OCI-LY3 (cell line): Measurements from ENCODE around the gene POM121L2.

ENCODE experiments used
- H2AFZ ChIP-seq: fragments of 200-600, 300-600 bp; shearing (Covaris generic); 2 replicates; pipeline ENCODE4 v1.6.0; 2014; ENCODE audit warnings: antibody characterized with exemption, low read depth, low read length
- H3K27ac ChIP-seq: fragments of 200-600, 300-600 bp; sonication (generic); 2 replicates; pipeline ENCODE4 v1.5.1; 2014; ENCODE audit warnings: mild to moderate bottlenecking, low read length, moderate library complexity, mixed read lengths
- H3K27me3 ChIP-seq: fragments of 200-600, 300-600 bp; sonication (generic); 2 replicates; pipeline ENCODE4 v1.6.1; 2014; ENCODE audit warnings: low read depth, low read length, mixed read lengths
- H3K36me3 ChIP-seq: fragments of 200-600, 300-600 bp; sonication (generic); replicated peaks from 2 replicates; pipeline ENCODE3; 2014; ENCODE audit warnings: low read depth, low read length, mixed read lengths
- H3K4me1 ChIP-seq: fragments of 300-600, 200-600 bp; sonication (generic); 2 replicates; pipeline ENCODE4 v1.6.1; 2014; ENCODE audit warnings: low read length, mixed read lengths
- H3K4me2 ChIP-seq: fragments of 200-600, 300-600 bp; sonication (generic); 2 replicates; pipeline ENCODE4 v1.6.1; 2014; ENCODE audit warnings: low read length, mixed read lengths
- H3K4me3 ChIP-seq: fragments of 300-600, 200-600 bp; sonication (generic); 2 replicates; pipeline ENCODE4 v1.5.1; 2014; ENCODE audit warnings: antibody characterized with exemption, mild to moderate bottlenecking, low read length, moderate library complexity
- H3K79me2 ChIP-seq: fragments of 300-600, 200-600 bp; shearing (Covaris generic); 2 replicates; pipeline ENCODE4 v1.6.1; 2014; ENCODE audit warnings: mild to moderate bottlenecking, low read length, mixed read lengths
- H3K9ac ChIP-seq: fragments of 300-600, 200-600 bp; shearing (Covaris generic); 2 replicates; pipeline ENCODE4 v1.6.0; 2014; ENCODE audit warnings: mild to moderate bottlenecking, low read length, moderate library complexity
- H3K9me3 ChIP-seq: fragments of 200-600, 300-600 bp; shearing (Covaris generic); 2 replicates; pipeline ENCODE4 v1.6.1; 2014; ENCODE audit warnings: low read length, mixed read lengths; ENCODE audit not compliant: insufficient read depth
- H4K20me1 ChIP-seq: fragments of 200-600, 300-600 bp; sonication (generic); 2 replicates; pipeline ENCODE4 v1.6.1; 2016; ENCODE audit warnings: low read length, mixed read lengths; ENCODE audit not compliant: insufficient read depth
- EZH2phosphoT487 ChIP-seq: fragments of 200-600 bp; shearing (Covaris generic); IDR thresholded peaks from 2 replicates; pipeline ENCODE4 v1.6.1; 2018; ENCODE audit warnings: antibody characterized with exemption, mixed run types, low read depth
- TF ChIP-seq, protein P1 (sequence below): fragments of 200-600, 300-600 bp; sonication (generic); IDR thresholded peaks from 2 replicates; pipeline ENCODE4 v1.5.1; 2014; ENCODE audit warnings: antibody characterized with exemption, low read length, low read depth

Gene POM121L2

DNA sequence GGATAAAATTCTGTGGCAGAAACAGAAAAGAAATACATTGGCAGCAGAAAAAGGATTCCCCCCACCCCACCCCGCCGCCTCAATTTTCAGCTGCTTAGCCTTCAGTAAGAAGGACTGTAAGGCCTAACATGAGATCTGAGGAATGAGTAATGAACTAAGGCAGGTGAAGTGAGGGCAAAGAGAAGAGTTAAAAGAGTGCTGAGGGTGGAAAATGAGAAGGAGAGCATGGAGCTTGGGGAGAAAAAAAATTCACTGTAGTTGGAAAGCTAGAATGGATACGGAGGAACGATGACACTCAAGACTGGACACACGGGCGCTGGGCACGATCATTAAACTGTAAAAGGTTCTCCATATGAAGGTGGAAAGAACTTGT is 14.6 kb downstream of the POM121L2 start:
- H3K79me2 ChIP-seq, result no peaks in the 10 kb centered on the region
- H3K4me1 ChIP-seq, result no peaks in the 10 kb centered on the region
- H3K4me3 ChIP-seq, result no peak overlapping the region
- TF ChIP-seq, protein P1, sequence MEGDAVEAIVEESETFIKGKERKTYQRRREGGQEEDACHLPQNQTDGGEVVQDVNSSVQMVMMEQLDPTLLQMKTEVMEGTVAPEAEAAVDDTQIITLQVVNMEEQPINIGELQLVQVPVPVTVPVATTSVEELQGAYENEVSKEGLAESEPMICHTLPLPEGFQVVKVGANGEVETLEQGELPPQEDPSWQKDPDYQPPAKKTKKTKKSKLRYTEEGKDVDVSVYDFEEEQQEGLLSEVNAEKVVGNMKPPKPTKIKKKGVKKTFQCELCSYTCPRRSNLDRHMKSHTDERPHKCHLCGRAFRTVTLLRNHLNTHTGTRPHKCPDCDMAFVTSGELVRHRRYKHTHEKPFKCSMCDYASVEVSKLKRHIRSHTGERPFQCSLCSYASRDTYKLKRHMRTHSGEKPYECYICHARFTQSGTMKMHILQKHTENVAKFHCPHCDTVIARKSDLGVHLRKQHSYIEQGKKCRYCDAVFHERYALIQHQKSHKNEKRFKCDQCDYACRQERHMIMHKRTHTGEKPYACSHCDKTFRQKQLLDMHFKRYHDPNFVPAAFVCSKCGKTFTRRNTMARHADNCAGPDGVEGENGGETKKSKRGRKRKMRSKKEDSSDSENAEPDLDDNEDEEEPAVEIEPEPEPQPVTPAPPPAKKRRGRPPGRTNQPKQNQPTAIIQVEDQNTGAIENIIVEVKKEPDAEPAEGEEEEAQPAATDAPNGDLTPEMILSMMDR, result no peak
- TF ChIP-seq EZH2phosphoT487, result no peak
- no peak overlapping the region for H3K9ac ChIP-seq
- H4K20me1 ChIP-seq, result no peaks in the 10 kb centered on the region
- no peaks in the 10 kb centered on the region for H3K27me3 ChIP-seq
- H3K36me3 ChIP-seq, result no peaks in the 10 kb centered on the region
- H3K9me3 ChIP-seq, result no peaks in the 10 kb centered on the region
- H2AFZ ChIP-seq, result no peak overlapping the region
- H3K4me2 ChIP-seq, result 0 out of 2 replicates have a peak overlapping the region, but pooled peaks have one; percentile 12
- H3K27ac ChIP-seq, result no peak overlapping the region

DNA sequence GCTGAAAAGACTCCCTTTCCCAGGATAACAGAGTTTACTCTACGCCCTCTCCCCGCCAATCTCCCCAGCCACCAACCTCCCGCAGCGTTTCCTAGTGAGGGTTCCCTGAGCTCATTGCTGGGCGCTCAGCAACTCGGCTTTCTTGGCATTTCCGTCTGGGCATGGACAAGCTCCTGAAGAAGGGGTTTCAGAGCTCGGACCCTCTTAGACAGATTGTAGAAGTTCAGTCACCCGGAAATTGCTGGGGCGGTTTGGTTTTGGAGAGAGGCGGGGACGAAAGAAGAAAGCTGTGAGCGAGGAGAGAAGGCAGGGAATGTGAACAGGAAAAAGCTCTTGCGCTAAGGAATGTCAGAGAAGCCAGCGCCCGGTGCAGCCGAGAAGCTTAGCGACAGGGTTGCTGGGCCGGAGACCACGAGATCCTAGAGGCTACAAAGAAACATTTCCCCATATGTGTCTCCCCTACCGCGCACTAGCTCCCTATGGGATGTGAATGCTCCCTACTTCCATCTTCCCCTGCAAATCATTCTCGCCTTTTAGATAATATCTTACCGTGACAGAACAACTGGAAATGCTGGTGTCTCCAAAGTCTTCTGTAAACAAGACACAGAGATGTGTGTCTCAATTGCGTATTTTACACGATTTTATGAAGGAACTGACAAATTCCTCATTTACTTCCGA is 15.8 kb downstream of the POM121L2 start:
- no peaks in the 10 kb centered on the region for H4K20me1 ChIP-seq
- H3K4me1 ChIP-seq, result no peaks in the 10 kb centered on the region
- no peak overlapping the region for H3K4me3 ChIP-seq
- H3K27me3 ChIP-seq, result no peaks in the 10 kb centered on the region
- TF ChIP-seq, protein P1, result no peak
- no peak for TF ChIP-seq EZH2phosphoT487
- no peak overlapping the region for H3K9ac ChIP-seq
- no peaks in the 10 kb centered on the region for H3K36me3 ChIP-seq
- H3K79me2 ChIP-seq, result no peaks in the 10 kb centered on the region
- H3K27ac ChIP-seq, result no peak overlapping the region
- H3K9me3 ChIP-seq, result no peaks in the 10 kb centered on the region
- no peak overlapping the region for H2AFZ ChIP-seq
- H3K4me2 ChIP-seq, result no peak overlapping the region

- Histone ChIP-seq H3K79me2 (no peaks in the 10 kb centered on the region), H3K27me3 (no peaks in the 10 kb centered on the region), H3K4me3 (peak overlapping the region; percentile 31; the same call in 1 of the 2 replicates), H3K36me3 (no peaks in the 10 kb centered on the region), H3K4me1 (no peaks in the 10 kb centered on the region), H3K9ac (no peak overlapping the region), H3K4me2 (peak overlapping the region; percentile 22; the same call in 1 of the 2 replicates), H2AFZ (no peak overlapping the region), H3K27ac (no peak overlapping the region), H4K20me1 (no peaks in the 10 kb centered on the region), H3K9me3 (no peaks in the 10 kb centered on the region)
- TF ChIP-seq EZH2phosphoT487, result no peak
- TF ChIP-seq, protein P1, result no peak
Observed at GRCh38 chr6:27295301-27296079, 16.6 kb downstream of the POM121L2 start.

GRCh38 chr6:27294409-27294808 is 17.7 kb downstream of the POM121L2 start:
- no peak overlapping the region for H2AFZ ChIP-seq
- no peaks in the 10 kb centered on the region for H3K79me2 ChIP-seq
- H3K4me2 ChIP-seq, result peak overlapping the region; percentile 22; the same call in 1 of the 2 replicates
- H3K9ac ChIP-seq, result no peak overlapping the region
- H3K4me3 ChIP-seq, result peak overlapping the region; percentile 31; the same call in 1 of the 2 replicates
- no peak overlapping the region for H3K27ac ChIP-seq
- no peaks in the 10 kb centered on the region for H3K36me3 ChIP-seq
- H4K20me1 ChIP-seq, result no peaks in the 10 kb centered on the region
- TF ChIP-seq, protein P1, result no peak
- TF ChIP-seq EZH2phosphoT487, result no peak
- no peaks in the 10 kb centered on the region for H3K27me3 ChIP-seq
- no peaks in the 10 kb centered on the region for H3K9me3 ChIP-seq
- H3K4me1 ChIP-seq, result no peaks in the 10 kb centered on the region
